Measurements from ENCODE around the gene TLR8.
A peak's percentile ranks its signal among the peaks of the same experiment; 100 is the strongest.
"Not testable (repeated sequence)": the region's sequence is repeated elsewhere in the genome, so short reads cannot be mapped to it uniquely, and the experiment has no call there.

Gene TLR8

DNA sequence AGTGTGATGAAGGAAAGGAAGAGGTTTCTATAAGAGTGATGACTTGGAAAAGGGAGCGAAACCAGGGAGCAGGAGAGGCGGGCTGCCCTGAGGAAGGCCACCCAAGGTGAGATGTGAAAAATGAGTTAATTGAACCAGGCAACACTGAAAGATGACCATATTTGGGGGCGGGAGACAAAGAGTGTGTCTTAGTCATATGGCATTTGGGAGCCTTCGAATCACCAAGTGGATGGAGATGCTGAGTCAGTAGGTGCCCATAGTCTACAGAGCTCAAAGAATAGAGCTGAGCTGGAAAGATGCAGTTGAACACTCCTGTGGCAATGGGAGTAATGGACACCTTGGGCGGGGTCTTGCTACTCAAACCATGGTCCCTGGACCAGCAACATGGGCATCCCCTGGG lies 8.3 kb upstream of the TLR8 start:
- no peak for DNase-seq

DNA sequence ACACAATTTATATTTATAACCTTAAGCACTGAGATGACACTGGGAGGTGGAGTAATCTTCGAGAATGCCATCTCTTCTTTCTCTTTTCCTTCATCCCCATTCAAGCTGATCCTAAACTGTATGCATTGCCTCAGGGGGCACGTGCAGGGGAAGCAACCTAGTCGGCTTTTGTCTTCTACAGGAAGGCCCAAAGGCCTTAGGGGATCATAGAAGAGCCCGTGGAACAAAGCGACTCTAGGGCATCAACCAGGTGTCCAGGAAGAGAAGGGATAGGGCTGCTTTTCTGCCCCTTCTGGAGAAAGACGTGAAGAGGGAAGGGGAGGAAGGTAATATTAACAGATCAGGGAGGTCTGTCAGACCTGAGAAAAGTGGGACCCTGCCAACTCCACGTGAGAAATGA lies 6.9 kb upstream of the TLR8 start:
- DNase-seq = no peak

DNA sequence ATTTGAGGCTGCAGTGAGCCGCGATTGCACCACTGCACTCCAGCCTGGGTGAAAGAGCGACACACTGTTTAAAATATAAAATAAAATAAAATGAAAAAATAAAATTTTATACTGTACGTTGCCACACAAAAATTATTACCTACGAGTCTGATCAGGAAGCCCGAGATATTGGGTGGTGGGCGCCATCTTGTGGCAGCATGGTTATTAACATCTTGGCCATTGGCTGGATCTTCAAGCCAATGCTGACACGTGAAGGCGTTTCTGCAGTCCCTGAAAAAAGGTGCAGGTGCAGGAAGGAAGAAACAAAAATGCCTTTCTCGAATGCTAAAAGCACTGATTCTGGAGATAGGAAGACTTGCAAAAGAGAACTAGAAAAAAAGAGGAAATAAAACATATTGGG lies 4.9 kb upstream of the TLR8 start:
- DNase-seq = peak; percentile 67 to 75

DNA sequence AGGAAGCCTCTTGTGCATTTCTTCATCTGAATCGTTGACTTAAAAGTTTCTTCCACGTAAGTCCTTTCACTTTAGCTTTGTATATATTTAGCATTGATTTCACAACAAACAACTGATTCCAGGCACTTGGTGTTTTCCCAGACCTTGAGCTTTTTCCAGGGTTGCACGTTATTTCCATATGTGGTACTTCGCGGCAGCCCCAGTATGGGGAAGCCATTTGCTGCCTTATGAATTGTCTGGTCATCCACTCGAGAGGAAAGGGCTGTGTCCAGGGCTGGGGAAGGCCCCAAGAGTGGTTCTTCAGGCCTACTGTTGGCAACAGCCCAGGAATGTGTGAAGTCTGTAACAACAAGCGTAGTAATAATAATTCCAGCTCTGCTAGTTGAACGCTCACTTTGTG lies 2.8 kb upstream of the TLR8 start:
- DNase-seq = no peak

DNA sequence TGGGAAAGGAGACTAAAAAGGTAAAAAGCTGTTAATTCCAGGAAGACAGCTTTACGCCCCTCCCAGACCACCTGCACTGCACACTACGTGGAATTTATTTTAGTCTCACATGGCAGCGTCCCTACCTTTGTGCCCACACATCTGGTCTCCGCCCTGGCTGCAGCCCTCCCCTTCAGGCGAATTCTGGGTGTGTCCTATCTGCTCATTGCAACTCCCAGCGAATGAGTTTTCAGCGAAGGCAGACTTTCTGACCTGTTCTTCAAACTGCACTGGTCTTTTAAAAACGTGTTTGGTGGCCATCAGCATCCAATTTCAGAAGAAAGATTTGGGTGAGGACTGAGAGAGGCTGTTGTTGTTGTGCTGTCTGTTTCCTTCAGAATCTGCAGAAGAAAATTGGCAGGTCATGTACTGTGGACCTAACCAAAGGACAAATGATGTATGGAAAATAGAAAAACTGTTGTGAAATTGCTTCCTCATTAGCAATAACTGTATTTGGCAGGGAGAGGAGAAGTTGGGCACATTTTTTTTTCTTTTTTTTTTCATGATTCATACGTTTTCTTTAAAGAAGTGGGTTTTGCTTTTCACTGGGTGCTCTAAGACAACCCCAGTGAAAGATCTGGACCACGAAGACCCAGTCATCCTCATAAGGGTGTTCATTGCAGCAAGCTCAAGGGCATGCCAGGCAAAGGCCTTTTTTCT lies 4.2 kb downstream of the TLR8 start:
- DNase-seq = no peak

DNA sequence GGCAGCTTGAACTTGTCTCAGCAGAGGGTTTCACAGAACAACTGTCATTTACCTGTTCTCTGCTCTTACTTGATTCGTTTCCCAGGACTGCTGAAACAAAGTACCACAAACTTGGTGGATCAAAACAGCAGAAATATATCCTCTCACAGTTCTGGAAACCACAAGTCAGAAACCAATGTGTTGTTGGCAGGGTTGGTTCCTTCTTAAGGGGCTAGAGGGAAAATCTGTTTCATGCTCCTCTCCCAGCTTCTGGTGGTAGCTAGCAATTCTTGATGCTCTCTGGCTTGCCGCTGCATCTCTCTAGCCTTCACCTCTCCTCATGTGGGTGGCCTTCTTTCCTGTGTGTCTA lies 4.7 kb downstream of the TLR8 start:
- no peak for DNase-seq

DNA sequence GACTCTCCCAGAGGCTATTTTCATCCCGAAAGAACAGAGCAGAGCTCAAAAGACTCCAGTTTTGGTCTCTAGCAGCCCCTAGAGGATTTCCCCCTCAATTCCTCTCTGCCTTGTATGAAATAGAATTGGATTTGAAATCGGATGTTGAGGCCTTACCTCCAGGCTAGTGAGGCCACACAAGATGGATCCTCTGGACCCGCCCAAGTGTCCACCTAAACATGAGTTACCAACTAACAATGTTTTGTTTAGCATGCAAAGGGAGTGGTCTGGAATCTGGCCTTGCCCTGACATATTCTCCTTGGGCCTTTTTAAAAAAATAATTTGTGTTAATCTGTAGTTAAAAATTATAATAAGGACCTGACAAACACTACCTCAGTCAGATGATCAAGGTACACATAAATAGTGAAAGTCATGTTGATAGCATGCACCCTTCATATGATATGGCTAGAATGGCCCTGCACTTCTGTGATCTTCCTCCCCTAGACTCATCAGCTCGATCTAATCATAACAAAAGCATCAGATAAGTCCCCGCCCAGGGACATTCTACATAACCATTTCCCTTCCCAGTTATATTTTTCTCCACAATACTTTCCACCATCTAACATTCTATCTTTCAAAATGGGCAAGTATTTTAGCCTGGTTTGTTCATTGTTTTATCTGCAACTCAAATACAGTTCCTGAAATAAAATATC lies 6.5 kb downstream of the TLR8 start:
- DNase-seq = no peak

DNA sequence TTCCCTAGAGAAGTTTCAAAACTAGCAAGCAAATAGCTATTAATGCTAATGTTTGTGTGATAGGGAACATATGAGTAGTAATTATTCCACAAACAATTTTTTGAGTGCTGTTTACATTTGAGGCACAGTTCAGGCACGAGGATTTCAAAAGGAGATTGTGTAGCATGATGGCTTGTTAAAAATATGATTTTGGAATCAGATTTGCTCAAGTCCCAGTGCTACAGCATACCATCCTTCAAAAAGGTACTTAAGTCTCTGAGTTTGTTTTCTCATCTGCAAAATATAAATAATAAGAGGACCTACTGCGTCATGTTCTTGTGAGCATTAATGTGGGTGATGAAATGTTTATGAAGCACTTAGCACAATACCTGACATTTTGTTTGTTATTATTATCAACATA lies 11.3 kb downstream of the TLR8 start:
- DNase-seq = no peak

DNA sequence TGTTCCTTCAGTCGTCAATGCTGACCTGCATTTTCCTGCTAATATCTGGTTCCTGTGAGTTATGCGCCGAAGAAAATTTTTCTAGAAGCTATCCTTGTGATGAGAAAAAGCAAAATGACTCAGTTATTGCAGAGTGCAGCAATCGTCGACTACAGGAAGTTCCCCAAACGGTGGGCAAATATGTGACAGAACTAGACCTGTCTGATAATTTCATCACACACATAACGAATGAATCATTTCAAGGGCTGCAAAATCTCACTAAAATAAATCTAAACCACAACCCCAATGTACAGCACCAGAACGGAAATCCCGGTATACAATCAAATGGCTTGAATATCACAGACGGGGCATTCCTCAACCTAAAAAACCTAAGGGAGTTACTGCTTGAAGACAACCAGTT lies 12.6 kb downstream of the TLR8 start:
- no peak for DNase-seq

DNA sequence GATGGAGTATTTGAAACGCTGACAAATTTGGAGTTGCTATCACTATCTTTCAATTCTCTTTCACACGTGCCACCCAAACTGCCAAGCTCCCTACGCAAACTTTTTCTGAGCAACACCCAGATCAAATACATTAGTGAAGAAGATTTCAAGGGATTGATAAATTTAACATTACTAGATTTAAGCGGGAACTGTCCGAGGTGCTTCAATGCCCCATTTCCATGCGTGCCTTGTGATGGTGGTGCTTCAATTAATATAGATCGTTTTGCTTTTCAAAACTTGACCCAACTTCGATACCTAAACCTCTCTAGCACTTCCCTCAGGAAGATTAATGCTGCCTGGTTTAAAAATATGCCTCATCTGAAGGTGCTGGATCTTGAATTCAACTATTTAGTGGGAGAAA lies 13.2 kb downstream of the TLR8 start:
- DNase-seq = no peak

DNA sequence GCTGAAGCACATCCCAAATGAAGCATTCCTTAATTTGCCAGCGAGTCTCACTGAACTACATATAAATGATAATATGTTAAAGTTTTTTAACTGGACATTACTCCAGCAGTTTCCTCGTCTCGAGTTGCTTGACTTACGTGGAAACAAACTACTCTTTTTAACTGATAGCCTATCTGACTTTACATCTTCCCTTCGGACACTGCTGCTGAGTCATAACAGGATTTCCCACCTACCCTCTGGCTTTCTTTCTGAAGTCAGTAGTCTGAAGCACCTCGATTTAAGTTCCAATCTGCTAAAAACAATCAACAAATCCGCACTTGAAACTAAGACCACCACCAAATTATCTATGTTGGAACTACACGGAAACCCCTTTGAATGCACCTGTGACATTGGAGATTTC lies 14.6 kb downstream of the TLR8 start:
- no peak for DNase-seq

DNA sequence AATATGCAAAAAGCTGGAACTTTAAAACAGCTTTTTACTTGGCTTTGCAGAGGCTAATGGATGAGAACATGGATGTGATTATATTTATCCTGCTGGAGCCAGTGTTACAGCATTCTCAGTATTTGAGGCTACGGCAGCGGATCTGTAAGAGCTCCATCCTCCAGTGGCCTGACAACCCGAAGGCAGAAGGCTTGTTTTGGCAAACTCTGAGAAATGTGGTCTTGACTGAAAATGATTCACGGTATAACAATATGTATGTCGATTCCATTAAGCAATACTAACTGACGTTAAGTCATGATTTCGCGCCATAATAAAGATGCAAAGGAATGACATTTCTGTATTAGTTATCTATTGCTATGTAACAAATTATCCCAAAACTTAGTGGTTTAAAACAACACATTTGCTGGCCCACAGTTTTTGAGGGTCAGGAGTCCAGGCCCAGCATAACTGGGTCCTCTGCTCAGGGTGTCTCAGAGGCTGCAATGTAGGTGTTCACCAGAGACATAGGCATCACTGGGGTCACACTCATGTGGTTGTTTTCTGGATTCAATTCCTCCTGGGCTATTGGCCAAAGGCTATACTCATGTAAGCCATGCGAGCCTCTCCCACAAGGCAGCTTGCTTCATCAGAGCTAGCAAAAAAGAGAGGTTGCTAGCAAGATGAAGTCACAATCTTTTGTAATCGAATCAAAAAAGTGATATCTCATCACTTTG lies 15.6 kb downstream of the TLR8 start:
- DNase-seq = no peak

DNA sequence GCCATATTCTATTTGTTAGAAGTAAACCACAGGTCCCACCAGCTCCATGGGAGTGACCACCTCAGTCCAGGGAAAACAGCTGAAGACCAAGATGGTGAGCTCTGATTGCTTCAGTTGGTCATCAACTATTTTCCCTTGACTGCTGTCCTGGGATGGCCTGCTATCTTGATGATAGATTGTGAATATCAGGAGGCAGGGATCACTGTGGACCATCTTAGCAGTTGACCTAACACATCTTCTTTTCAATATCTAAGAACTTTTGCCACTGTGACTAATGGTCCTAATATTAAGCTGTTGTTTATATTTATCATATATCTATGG lies 16.1 kb downstream of the TLR8 start:
- DNase-seq = no peak

DNA sequence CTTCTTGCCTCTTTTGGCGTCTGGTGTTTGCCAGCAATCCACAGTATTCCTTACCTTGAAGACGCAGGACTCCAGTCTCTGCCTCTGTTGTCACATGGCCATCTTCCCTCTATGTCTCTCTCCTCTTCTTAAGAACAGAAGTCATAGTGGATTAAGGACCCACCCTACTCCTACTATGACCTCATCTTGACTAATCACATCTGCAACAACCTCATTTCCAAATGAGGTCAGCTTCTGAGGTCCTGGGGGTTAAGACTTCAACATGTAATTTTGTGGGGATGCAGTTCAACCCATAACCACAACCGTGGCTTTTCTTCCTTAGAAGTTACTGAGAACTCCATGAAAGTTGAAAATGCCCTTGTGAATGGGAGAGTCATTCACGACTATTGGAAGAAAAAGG lies 23.3 kb downstream of the TLR8 start:
- no peak for DNase-seq

DNA sequence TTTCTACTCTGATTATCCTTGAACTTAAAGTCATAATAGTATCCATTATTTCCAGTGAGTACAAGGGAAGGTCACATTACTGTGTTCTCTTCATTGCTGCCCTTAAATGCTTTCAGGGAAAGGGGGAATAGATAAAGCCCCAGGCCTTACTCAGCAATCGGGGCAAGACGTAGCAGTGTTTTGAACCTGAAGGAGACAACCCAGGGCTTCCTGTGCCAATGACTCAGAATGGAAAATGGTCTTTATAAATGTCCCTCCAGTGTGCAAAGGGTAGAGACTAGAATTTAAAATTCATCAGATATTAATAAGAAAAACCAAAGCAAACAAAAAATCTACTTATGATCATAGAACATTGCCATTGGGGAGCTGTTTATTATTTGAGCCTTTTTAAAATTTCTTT lies 23.7 kb downstream of the TLR8 start:
- no peak for DNase-seq

DNA sequence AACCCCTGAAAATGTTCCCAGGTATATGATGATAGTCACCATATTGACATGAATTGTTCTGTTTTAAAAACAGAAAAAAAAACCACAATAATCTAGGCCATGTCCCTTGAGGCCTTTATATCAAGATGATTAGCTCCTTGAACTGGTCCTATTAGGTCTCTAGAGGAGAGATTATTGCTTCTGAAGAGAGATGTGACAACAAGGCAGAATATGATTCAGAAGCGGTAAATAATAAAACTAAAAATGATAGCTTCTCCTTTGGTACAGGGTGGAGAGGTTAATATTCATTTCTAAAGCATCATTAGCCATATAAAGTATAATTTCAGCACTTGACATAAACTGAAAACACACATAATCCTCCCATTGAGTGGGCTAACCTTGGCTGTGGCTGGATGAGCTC lies 25.8 kb downstream of the TLR8 start:
- no peak for DNase-seq

DNA sequence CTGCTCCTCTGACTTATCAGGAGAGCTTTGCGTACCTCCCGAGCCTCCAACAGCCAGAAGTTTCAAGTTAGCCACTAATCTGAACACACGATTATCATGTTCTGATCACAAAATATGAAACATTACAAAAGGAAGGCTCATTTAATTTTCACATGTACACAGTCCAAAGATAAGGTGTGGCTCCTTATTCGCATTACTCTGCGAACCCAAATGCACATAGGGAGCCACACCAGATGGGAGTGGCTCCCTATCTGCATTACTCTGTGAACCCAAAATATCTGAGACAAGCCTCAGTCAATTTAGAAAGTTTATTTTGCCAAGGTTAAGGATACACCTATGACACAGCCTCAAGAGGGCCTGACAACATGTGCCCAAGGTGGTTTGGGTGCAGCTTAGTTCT lies 28.4 kb downstream of the TLR8 start:
- DNase-seq = no peak

DNA sequence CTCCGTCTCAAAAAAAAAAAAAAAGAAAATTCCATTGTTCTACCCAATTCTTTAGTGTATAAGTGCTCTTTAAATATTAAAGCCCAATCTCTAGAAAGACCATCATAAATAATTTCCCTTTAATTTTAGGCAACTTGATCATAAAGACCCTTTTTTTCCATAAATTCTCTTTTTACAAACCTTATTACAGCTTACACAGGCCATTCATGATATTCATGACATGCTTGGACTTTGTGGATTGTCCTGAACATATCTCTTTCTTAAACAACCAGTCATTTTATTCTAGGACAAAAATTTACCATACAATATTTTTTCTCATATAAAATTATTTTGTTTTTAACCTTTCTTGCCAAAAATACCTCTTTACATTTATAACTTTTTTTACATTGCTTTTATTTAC lies 30.5 kb downstream of the TLR8 start:
- DNase-seq = no peak

DNA sequence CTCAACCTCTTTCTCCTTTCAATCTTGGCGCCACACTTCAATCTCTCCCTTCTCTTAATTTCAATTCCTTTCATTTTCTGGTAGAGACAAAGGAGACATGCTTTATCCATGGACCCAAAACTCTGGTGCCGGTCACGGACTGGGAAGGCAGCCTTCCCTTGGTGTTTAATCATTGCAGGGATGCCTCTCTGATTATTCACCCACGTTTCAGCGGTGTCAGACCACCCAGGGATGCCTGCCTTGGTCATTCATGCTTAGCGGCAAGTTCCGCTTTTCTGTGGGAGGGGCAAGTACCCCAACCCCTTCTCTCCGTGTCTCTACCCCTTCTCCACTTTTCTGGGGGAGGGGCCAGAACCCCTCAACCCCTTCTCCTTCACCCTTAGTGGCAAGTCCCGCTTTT lies 34.1 kb downstream of the TLR8 start:
- DNase-seq = not testable (repeated sequence)

DNA sequence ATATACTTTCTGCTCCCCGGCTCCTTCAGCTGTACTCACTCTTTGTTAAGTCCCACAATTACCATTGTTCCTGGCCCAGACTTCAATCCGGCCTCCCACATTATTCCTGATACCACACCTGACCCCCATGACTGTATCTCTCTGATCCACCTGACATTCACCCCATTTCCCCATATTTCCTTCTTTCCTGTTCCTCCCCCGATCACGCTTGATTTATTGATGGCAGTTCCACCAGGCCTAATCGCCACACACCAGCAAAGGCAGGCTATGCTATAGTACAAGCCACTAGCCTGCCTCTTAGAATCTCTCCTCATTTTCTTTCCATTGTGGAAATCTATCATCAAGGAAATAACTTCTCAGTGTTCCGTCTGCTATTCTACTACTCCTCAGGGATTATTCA lies 37.2 kb downstream of the TLR8 start:
- DNase-seq = not testable (repeated sequence)

DNA sequence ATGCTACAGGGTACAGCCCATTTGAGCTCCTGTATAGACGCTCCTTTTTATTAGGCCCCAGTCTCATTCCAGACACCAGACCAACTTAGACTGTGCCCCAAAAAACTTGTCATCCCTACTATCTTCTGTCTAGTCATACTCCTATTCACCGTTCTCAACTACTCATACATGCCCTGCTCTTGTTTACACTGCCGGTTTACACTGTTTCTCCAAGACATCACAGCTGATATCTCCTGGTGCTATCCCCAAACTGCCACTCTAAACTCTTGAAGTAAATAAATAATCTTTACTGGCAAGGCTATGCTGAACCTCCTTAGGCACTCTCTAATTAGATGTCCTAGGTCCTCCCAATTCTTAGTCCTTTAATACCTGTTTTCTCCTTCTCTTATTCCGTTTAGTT lies 38.0 kb downstream of the TLR8 start:
- not testable (repeated sequence) for DNase-seq

DNA sequence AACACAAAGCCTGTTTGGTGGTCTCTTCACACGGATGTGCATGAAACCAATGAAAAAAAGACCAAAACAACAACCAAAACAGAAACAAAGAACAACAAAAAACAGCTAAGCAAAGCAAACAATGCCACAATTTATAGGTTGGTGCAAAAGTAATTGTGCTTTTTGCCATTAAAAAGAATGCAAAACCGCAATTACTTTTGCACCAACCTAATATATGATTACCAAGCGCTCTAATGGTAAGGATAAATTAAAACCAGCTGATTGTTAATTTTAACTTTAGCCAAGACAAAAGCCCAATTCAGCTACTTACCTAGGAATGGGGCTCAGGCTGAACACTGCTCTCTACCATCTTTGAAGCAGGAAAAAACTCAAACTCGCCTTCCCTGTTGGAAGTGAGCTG lies 39.1 kb downstream of the TLR8 start:
- DNase-seq = no peak

DNA sequence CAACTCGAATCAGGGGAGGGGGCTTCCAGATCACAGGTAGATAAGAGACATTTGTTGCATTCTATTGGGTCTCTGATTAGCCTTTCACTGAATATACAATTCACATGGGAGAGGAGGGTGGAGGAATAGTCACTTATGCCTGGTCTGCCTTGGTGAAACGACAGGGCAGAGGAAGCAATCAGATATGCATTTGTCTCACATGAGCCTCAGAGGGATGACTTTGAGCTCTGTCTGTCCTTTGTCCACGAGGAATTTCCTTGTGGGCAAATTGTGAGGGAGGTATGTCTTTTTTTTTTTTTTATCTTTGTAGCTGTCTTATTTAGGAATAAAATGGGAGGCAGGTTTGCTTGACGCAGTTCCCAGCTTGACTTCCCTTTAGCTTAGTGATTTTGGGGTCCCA lies 40.0 kb downstream of the TLR8 start:
- no peak for DNase-seq

DNA sequence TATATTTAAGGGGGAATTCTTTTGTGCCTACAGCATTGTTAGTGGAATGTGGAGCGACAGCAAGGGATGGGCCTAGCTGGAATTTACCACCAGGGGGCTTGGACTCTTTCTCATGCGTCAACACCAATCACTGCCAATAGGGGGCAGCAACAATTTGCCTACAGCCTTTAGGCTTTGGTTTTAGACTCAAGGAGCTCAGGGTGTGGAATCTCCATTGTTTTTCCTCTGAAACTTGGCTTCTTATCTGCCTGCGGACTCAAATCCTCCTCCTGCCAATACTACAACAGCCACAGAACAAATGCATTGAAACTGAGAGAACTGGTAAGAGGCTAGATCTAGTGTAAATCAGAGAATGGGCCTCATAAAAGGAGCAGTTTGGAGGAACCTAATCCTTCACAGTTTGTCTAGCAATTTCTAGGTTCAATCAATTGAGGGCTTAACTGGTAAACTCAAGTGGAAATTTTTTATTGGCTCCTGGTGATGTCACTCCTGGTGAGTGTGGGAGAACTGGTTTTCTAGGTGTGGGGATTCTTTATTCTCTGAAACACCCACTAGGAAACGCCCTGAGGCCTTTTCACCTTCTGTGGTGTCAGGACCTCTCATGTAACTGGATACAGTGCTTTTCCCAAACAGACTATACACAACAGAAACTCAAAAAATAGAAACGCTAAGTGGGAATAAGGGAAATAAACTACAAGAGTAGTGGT lies 40.6 kb downstream of the TLR8 start:
- DNase-seq = peak; percentile 76 to 80

All from stimulated activated CD4-positive, alpha-beta T cell treated with anti-CD3 and anti-CD28 coated beads, Interleukin-2, amount 100 ng/mL, for 48 hours (primary cell).